ENCODE measurements around the gene CNNM3.

CNNM3 gene

GRCh38 chr2:96819128-96819875 lies 3.2 kb downstream of the CNNM3 start:
- no peak for DNase-seq (ENCODE audit: low spot score)

GRCh38 chr2:96819876-96820511 lies 3.9 kb downstream of the CNNM3 start:
- no peak for DNase-seq (ENCODE audit: low spot score)

- no peak for DNase-seq (ENCODE audit: low spot score)
Observed at GRCh38 chr2:96821113-96821675, 5.1 kb downstream of the CNNM3 start.

GRCh38 chr2:96822786-96823185 lies 6.7 kb downstream of the CNNM3 start:
- no peak for DNase-seq (ENCODE audit: low spot score)

GRCh38 chr2:96823198-96823597 lies 7.1 kb downstream of the CNNM3 start:
- DNase-seq (ENCODE audit: low spot score), result no peak

- no peak for DNase-seq (ENCODE audit: low spot score)
Observed at GRCh38 chr2:96824079-96824870, 8.2 kb downstream of the CNNM3 start.

- no peak for DNase-seq (ENCODE audit: low spot score)
Observed at GRCh38 chr2:96825057-96825456, 9.0 kb downstream of the CNNM3 start.

GRCh38 chr2:96826546-96827278 lies 10.6 kb downstream of the CNNM3 start:
- no peak for DNase-seq (ENCODE audit: low spot score)

- DNase-seq (ENCODE audit: low spot score), result no peak
Observed at GRCh38 chr2:96828436-96828835, 12.4 kb downstream of the CNNM3 start.

GRCh38 chr2:96828874-96829273 lies 12.8 kb downstream of the CNNM3 start:
- no peak for DNase-seq (ENCODE audit: low spot score)

GRCh38 chr2:96830044-96830562 lies 14.0 kb downstream of the CNNM3 start:
- no peak for DNase-seq (ENCODE audit: low spot score)

- no peak for DNase-seq (ENCODE audit: low spot score)
Observed at GRCh38 chr2:96831679-96832078, 15.6 kb downstream of the CNNM3 start.

GRCh38 chr2:96832408-96832753 lies 16.3 kb downstream of the CNNM3 start:
- DNase-seq (ENCODE audit: low spot score), result no peak

GRCh38 chr2:96832754-96833507 lies 16.9 kb downstream of the CNNM3 start:
- DNase-seq (ENCODE audit: low spot score), result no peak

GRCh38 chr2:96835830-96836229 lies 19.8 kb downstream of the CNNM3 start:
- no peak for DNase-seq (ENCODE audit: low spot score)

GRCh38 chr2:96837575-96837974 lies 21.5 kb downstream of the CNNM3 start:
- DNase-seq (ENCODE audit: low spot score), result no peak

GRCh38 chr2:96838345-96839292 lies 22.6 kb downstream of the CNNM3 start:
- no peak for DNase-seq (ENCODE audit: low spot score)

- DNase-seq (ENCODE audit: low spot score), result no peak
Observed at GRCh38 chr2:96839293-96839874, 23.3 kb downstream of the CNNM3 start.
